Measurements from ENCODE around the gene CHRNA4.

- no peak for TF ChIP-seq CTCF (IDR thresholded peaks at IDR 0.05)
- TF ChIP-seq POLR2A (IDR thresholded peaks at IDR 0.05), result no peak
Observed at GRCh38 chr20:63365601-63366389, 4.6 kb upstream of the CHRNA4 start.
